ENCODE measurements around the gene RAD52. TPM values are rescaled to one million over a fixed set of nuclear protein-coding genes. Genes with fewer than 3 reads are reported as not detected.

The RAD52 gene
- total RNA-seq, 4 donors from 2014 or later: 6.6 to 18.8 (median 11.6) TPM

DNA sequence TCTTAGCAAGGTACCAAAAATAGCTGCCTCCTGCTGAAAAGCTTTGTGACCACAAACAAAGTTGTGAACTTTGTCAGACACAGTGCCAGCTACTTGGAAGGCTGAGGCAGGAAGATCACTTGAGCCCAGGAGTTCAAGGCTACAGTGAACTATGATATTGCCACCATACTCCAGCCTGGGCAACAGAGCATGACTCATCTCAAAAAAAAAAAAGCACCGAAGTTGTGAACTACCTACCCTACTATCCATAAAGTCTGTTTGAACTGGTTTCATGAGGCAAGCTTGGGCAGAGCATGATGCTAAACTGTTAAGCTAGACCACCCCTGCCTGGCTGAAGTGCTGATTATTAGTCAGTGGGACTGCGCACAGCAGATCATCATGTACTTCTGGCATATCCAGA is 75.5 kb downstream of the RAD52 start:
- intact Hi-C loops (cut with DNase I): no loop called here
- no peak for TF ChIP-seq POLR2AphosphoS5 (IDR thresholded peaks at IDR 0.05)
- TF ChIP-seq, protein P1, sequence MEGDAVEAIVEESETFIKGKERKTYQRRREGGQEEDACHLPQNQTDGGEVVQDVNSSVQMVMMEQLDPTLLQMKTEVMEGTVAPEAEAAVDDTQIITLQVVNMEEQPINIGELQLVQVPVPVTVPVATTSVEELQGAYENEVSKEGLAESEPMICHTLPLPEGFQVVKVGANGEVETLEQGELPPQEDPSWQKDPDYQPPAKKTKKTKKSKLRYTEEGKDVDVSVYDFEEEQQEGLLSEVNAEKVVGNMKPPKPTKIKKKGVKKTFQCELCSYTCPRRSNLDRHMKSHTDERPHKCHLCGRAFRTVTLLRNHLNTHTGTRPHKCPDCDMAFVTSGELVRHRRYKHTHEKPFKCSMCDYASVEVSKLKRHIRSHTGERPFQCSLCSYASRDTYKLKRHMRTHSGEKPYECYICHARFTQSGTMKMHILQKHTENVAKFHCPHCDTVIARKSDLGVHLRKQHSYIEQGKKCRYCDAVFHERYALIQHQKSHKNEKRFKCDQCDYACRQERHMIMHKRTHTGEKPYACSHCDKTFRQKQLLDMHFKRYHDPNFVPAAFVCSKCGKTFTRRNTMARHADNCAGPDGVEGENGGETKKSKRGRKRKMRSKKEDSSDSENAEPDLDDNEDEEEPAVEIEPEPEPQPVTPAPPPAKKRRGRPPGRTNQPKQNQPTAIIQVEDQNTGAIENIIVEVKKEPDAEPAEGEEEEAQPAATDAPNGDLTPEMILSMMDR (IDR thresholded peaks at IDR 0.05): no peak
- no peak for TF ChIP-seq POLR2A (IDR thresholded peaks at IDR 0.05; ENCODE audit: low read depth)
- TF ChIP-seq EP300 (IDR thresholded peaks at IDR 0.05): no peak
- Histone ChIP-seq H3K27ac (replicated peaks in 1 of 4) (no peak overlapping the region), H3K4me3 (no peak overlapping the region), H3K9me3 (no peaks in the 10 kb centered on the region), H3K4me1 (no peaks in the 10 kb centered on the region), H3K27me3 (no peaks in the 10 kb centered on the region), H3K36me3 (peaks cover 18 to 73% (median 50%) of the 10 kb centered on the region in 4 donors)
- no peak for DNase-seq (ENCODE audit: extremely low spot score)
- 93% methylated on average over 2 of the region's 2 CpGs for WGBS

DNA sequence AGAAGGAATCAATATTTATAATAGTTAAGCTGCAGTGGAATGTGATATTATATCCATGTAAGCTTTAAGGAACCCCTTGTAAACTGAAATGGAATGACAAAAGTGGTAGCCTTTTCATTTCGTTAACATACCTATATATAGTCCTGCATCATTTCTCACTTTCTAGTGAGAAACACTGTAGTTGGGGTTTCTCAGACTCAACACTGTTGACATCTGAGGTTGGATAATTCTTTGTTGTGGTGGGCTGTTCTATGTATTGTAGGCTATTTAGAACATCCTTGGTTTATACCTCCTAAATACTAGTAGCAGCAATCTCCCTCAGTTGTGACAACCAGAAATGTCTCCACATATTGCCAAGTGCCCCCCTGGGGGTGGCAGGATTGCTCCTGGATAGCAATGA is 79.1 kb downstream of the RAD52 start:
- WGBS: 81% methylated on average over 1 of the region's 1 CpG
- Histone ChIP-seq H3K9me3 (no peaks in the 10 kb centered on the region), H3K4me1 (no peaks in the 10 kb centered on the region), H3K36me3 (peaks cover 28 to 92% (median 64%) of the 10 kb centered on the region in 4 donors), H3K4me3 (no peak overlapping the region), H3K27me3 (no peaks in the 10 kb centered on the region), H3K27ac (replicated peaks in 1 of 4) (no peak overlapping the region)
- TF ChIP-seq, protein P1 (IDR thresholded peaks at IDR 0.05): no peak
- TF ChIP-seq EP300 (IDR thresholded peaks at IDR 0.05) (no peak), POLR2AphosphoS5 (IDR thresholded peaks at IDR 0.05) (no peak), POLR2A (IDR thresholded peaks at IDR 0.05; ENCODE audit: low read depth) (no peak)
- intact Hi-C loops (cut with DNase I): no loop called here
- no peak for DNase-seq (ENCODE audit: extremely low spot score)

DNA sequence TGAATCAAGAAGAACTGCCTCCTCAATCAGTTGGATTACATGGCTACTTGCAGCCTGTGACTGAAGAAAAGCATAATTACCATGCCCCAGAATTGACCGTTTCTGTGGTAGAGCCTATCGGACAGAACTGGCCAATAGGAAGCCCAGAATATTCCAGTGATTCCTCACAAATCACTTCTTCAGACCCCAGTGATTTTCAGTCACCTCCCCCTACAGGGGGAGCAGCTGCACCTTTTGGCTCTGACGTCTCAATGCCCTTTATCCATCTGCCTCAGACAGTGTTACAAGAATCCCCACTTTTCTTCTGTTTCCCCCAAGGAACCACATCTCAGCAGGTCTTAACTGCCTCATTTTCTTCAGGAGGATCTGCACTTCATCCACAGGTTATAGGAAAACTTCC is 80.8 kb downstream of the RAD52 start:
- H3K4me3 ChIP-seq: no peak overlapping the region
- TF ChIP-seq EP300 (IDR thresholded peaks at IDR 0.05): no peak
- peak in 1 of 2 donors; percentile 2 for TF ChIP-seq POLR2AphosphoS5 (IDR thresholded peaks at IDR 0.05)
- TF ChIP-seq, protein P1 (IDR thresholded peaks at IDR 0.05): no peak
- no peak for TF ChIP-seq POLR2A (IDR thresholded peaks at IDR 0.05; ENCODE audit: low read depth)
- H3K9me3 ChIP-seq: no peaks in the 10 kb centered on the region
- DNase-seq (ENCODE audit: extremely low spot score): no peak
- no peak overlapping the region for H3K27ac ChIP-seq (replicated peaks in 1 of 4)
- peaks cover 28 to 91% (median 66%) of the 10 kb centered on the region in 4 donors for H3K36me3 ChIP-seq
- no peaks in the 10 kb centered on the region for H3K4me1 ChIP-seq
- no peaks in the 10 kb centered on the region for H3K27me3 ChIP-seq
- WGBS: 75% methylated on average over 3 of the region's 3 CpGs
- intact Hi-C loops (cut with DNase I): no loop called here

DNA sequence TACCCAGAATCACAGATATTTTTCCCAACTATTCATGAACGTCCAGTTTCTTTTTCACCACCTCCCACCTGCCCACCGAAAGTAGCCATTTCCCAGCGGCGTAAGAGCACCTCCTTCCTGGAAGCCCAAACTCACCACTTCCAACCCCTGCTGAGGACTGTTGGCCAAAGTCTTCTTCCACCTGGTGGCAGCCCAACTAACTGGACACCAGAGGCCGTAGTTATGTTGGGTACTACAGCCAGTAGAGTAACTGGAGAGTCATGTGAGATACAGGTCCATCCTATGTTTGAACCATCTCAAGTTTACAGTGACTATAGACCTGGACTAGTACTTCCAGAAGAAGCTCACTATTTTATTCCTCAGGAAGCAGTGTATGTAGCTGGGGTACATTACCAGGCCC is 81.6 kb downstream of the RAD52 start:
- 91% methylated on average over 5 of the region's 5 CpGs for WGBS
- H3K36me3 ChIP-seq: peaks cover 28 to 96% (median 67%) of the 10 kb centered on the region in 4 donors
- H3K27me3 ChIP-seq: no peaks in the 10 kb centered on the region
- H3K9me3 ChIP-seq: no peaks in the 10 kb centered on the region
- intact Hi-C loops (cut with DNase I): no loop called here
- H3K4me1 ChIP-seq: no peaks in the 10 kb centered on the region
- DNase-seq (ENCODE audit: extremely low spot score): no peak
- H3K4me3 ChIP-seq: no peak overlapping the region
- no peak overlapping the region for H3K27ac ChIP-seq (replicated peaks in 1 of 4)
- TF ChIP-seq, protein P1 (IDR thresholded peaks at IDR 0.05): no peak
- no peak for TF ChIP-seq EP300 (IDR thresholded peaks at IDR 0.05)
- TF ChIP-seq POLR2A (IDR thresholded peaks at IDR 0.05; ENCODE audit: low read depth): no peak
- TF ChIP-seq POLR2AphosphoS5 (IDR thresholded peaks at IDR 0.05): no peak

DNA sequence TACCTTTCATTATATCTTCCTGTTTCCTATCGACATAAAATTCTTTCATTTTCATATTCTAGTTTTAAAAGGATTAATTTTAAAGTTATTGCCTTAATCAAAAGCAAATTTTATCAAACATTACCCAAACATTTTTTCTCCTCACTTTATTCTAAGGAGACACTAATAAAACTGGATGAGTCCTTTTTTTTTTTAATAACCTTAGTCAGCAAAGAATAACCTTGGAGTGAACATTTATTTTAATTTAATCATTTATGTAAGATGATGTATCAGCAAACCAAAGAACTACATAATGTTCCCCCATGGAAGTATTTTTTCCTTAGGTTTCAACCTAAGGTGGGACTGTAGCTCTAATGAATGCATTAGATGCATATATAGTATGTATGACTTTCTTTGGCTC is 83.9 kb downstream of the RAD52 start:
- H3K4me1 ChIP-seq: no peaks in the 10 kb centered on the region
- no peak for DNase-seq (ENCODE audit: extremely low spot score)
- no peaks in the 10 kb centered on the region for H3K9me3 ChIP-seq
- intact Hi-C loops (cut with DNase I): no loop called here
- no peak overlapping the region for H3K4me3 ChIP-seq
- 92% methylated on average over 1 of the region's 1 CpG for whole genome bisulfite sequencing
- peaks cover 29 to 96% (median 66%) of the 10 kb centered on the region in 4 donors for H3K36me3 ChIP-seq
- H3K27ac ChIP-seq (replicated peaks in 1 of 4): no peak overlapping the region
- TF ChIP-seq, protein P1 (IDR thresholded peaks at IDR 0.05): no peak
- TF ChIP-seq POLR2A (IDR thresholded peaks at IDR 0.05; ENCODE audit: low read depth) (no peak), EP300 (IDR thresholded peaks at IDR 0.05) (no peak), POLR2AphosphoS5 (IDR thresholded peaks at IDR 0.05) (no peak)
- H3K27me3 ChIP-seq: no peaks in the 10 kb centered on the region
